Measurements from ENCODE around the gene NDUFV1. TPM values are rescaled to one million over a fixed set of nuclear protein-coding genes. Genes with fewer than 3 reads are reported as not detected.
A peak's percentile ranks its signal among the peaks of the same experiment; 100 is the strongest.
"Not testable (repeated sequence)": the region's sequence is repeated elsewhere in the genome, so short reads cannot be mapped to it uniquely, and the experiment has no call there.

Gene NDUFV1
- total RNA-seq, 2 experiments from 2014 or later = 204 to 228 TPM

DNA sequence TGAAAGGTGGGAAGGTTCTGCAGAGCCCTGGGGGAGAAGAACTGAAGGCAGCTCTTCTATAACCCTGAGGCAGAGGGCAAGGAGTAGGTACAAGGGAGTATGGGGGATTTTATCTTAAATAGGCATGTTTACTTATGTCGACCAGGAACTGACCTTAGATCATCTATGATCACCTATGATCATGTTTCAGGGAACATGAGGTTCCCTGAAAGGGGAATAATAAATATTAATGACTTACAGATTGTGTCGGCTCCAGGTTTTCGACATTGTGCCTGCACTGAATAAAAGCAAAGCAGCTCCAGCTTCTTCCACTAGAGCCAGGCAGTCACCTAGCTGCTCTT, 13.2 kb upstream of the NDUFV1 start:
- Mint-ChIP-seq H3K27me3 (peaks cover 3% of the 10 kb centered on the region), H3K4me3 (no peak overlapping the region), H3K9me3 (peaks cover 2% of the 10 kb centered on the region), H3K27ac (no peak overlapping the region), H3K36me3 (ENCODE audit: low read depth) (no peaks in the 10 kb centered on the region), H3K4me1 (no peaks in the 10 kb centered on the region)
- ChIA-PET CTCF (no interaction called here), POLR2A (no interaction called here)
- DNase-seq = no peak

DNA sequence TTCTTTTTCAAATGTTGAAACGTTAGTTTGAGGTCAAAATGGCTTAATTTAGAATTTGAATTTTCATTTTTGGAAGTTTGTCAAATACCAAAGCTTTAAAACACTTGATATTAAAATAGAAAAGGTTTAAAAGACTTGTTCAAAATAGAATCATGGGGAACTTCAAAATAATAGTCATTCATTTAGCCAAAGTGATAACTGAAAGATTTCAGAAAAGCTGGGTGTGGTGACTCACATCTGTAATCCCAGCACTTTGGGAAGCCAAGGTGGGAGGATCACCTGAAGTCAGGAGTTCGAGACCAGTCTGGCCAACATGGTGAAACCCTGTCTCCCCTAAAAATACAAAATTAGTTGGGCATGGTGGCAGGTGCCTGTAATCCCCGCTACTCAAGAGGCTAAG, 12.3 kb upstream of the NDUFV1 start:
- no peaks in the 10 kb centered on the region for H3K4me1 Mint-ChIP-seq
- no peak overlapping the region for H3K4me3 Mint-ChIP-seq
- peaks cover 9% of the 10 kb centered on the region for H3K27me3 Mint-ChIP-seq
- H3K27ac Mint-ChIP-seq = no peak overlapping the region
- H3K36me3 Mint-ChIP-seq (ENCODE audit: low read depth) = no peaks in the 10 kb centered on the region
- ChIA-PET CTCF (interaction anchor here (0.6 kb wide), 1 partner anchor 1961 kb away, joined by 3 read pairs; no protein-coding TSS in a partner anchor), POLR2A (no interaction called here)
- H3K9me3 Mint-ChIP-seq = peaks cover 2% of the 10 kb centered on the region
- no peak for DNase-seq

DNA sequence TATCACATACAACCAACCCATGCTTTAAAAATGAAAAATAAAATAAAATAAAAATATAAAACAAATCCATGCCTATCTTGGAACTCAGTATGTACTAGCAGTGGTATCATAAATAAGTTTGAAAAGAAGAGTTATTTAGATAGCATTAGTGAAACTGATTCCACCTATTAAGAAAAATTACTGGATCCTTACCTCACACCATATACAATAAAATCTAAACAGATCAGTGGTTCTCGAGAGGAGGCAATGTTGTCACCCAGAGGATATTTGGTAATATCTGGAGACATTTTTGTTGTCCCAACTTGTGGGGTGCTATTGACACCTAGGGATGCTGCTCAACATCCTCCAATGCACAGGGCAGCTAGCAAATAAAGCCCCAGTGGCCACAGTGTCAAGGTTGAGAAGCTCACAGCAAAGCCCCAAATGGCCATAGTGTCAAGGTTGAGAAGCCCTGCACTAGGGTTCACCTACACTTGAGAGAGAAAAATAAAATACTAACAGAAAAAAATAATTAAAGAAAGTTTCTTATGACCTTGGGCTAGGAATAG, 9.9 kb upstream of the NDUFV1 start:
- peaks cover 2% of the 10 kb centered on the region for H3K9me3 Mint-ChIP-seq

DNA sequence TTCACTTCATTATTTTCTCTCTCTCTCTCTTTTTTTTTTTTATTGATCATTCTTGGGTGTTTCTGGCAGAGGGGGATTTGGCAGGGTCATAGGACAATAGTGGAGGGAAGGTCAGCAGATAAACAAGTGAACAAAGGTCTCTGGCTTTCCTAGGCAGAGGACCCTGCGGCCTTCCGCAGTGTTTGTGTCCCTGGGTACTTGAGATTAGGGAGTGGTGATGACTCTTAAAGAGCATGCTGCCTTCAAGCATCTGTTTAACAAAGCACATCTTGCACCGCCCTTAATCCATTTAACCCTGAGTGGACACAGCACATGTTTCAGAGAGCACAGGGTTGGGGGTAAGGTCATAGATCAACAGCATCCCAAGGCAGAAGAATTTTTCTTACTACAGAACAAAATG, 9.3 kb upstream of the NDUFV1 start:
- H3K27me3 Mint-ChIP-seq = peaks cover 23% of the 10 kb centered on the region
- H3K9me3 Mint-ChIP-seq; H3K4me3 Mint-ChIP-seq; DNase-seq; H3K4me1 Mint-ChIP-seq; POLR2A ChIA-PET; H3K27ac Mint-ChIP-seq; H3K36me3 Mint-ChIP-seq (ENCODE audit: low read depth); CTCF ChIA-PET: not testable (repeated sequence)

More for the DNA sequence above, 9.9 kb upstream of the NDUFV1 start:
- no peaks in the 10 kb centered on the region for H3K36me3 Mint-ChIP-seq (ENCODE audit: low read depth)
- no peak for DNase-seq
- ChIA-PET POLR2A (no interaction called here), CTCF (interaction anchor here (1.3 kb wide), 1 partner anchor 13 kb away, joined by 3 read pairs; the partner anchor contains the start of gene GSTP1)
- peaks cover 23% of the 10 kb centered on the region for H3K27me3 Mint-ChIP-seq
- no peak overlapping the region for H3K27ac Mint-ChIP-seq
- H3K4me1 Mint-ChIP-seq = peaks cover 7% of the 10 kb centered on the region
- H3K4me3 Mint-ChIP-seq = no peak overlapping the region

DNA sequence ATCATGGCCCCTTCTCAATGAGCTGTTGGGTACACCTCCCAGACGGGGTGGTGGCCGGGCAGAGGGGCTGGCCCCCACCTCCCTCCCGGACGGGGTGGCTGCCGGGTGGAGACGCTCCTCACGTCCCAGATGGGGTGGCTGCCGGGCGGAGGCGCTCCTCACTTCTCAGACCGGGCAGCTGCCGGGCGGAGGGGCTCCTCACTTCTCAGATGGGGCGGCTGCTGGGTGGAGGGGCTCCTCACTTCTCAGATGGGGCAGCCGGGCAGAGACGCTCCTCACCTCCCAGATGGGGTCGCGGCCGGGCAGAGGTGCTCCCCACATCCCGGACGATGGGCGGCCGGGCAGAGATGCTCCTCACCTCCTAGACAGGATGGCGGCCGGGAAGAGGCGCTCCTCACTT, 8.8 kb upstream of the NDUFV1 start:
- CTCF ChIA-PET, POLR2A ChIA-PET: not testable (repeated sequence)

GRCh38 chr11:67599149-67599548, 7.6 kb upstream of the NDUFV1 start:
- no peak for DNase-seq
- Mint-ChIP-seq H3K4me1 (peaks cover 7% of the 10 kb centered on the region), H3K27me3 (peaks cover 30% of the 10 kb centered on the region), H3K27ac (no peak overlapping the region), H3K4me3 (no peak overlapping the region), H3K36me3 (ENCODE audit: low read depth) (no peaks in the 10 kb centered on the region), H3K9me3 (peaks cover 2% of the 10 kb centered on the region)
- POLR2A ChIA-PET = no interaction called here
- CTCF ChIA-PET = interaction anchor here (2.2 kb wide), 1 partner anchor 31 kb away, joined by 8 read pairs; the partner anchor contains the start of gene NUDT8

More for the DNA sequence above, 8.8 kb upstream of the NDUFV1 start:
- H3K36me3 Mint-ChIP-seq (ENCODE audit: low read depth); H3K9me3 Mint-ChIP-seq; H3K4me1 Mint-ChIP-seq; DNase-seq; H3K4me3 Mint-ChIP-seq; H3K27ac Mint-ChIP-seq: not testable (repeated sequence)
- peaks cover 28% of the 10 kb centered on the region for H3K27me3 Mint-ChIP-seq

DNA sequence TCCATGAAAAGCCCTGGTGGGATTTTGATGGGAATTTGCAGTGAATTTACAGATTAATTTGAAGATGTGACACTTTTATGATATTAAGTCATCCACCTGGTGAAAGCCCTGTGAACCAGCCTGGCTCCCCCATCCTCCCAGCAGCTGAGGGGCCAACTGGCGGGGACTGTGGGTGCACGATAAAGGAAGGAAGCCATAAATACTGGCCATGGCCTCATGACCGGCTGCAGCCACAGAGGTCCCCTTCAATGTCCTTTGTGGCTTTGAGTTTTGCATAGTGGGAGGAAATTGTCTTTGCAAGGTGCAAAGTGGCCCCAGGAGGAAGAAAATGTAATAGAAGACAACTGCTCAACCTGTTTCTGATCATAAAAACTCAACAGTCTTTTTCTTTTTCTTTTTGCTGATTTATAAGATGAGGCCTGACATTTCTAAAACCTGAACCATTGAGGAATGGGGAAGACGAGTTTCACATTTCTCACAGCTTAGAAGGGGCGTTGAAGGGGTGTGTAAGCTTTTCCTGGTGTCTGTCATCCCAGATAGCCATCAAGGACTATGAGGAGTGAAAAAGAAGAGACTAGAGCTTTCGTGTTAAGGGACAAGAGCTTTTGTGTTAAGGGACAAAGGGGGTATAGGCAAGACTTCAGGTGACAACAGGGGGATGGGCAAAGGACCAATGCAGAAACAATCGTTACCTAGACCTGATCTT, 6.3 kb upstream of the NDUFV1 start:
- H3K4me1 Mint-ChIP-seq = peaks cover 7% of the 10 kb centered on the region
- H3K27me3 Mint-ChIP-seq = peaks cover 30% of the 10 kb centered on the region
- no peaks in the 10 kb centered on the region for H3K36me3 Mint-ChIP-seq (ENCODE audit: low read depth)
- CTCF ChIA-PET = interaction anchor here (1.2 to 2.2 kb wide), 2 partner anchors 8 to 29 kb away, joined by 3 to 8 read pairs; partner anchors contain the start of gene NUDT8
- H3K9me3 Mint-ChIP-seq = peaks cover 2% of the 10 kb centered on the region
- no peak overlapping the region for H3K4me3 Mint-ChIP-seq
- no peak overlapping the region for H3K27ac Mint-ChIP-seq
- POLR2A ChIA-PET = no interaction called here
- DNase-seq = no peak

- no peaks in the 10 kb centered on the region for H3K36me3 Mint-ChIP-seq (ENCODE audit: low read depth)
- peaks cover 11% of the 10 kb centered on the region for H3K4me1 Mint-ChIP-seq
- H3K9me3 Mint-ChIP-seq = peaks cover 2% of the 10 kb centered on the region
- CTCF ChIA-PET = interaction anchor here (2.2 kb wide), 1 partner anchor 29 kb away, joined by 8 read pairs; the partner anchor contains the start of gene NUDT8
- H3K4me3 Mint-ChIP-seq = no peak overlapping the region
- no peak for DNase-seq
- POLR2A ChIA-PET = no interaction called here
- H3K27me3 Mint-ChIP-seq = peaks cover 30% of the 10 kb centered on the region
- H3K27ac Mint-ChIP-seq = no peak overlapping the region
Measured at GRCh38 chr11:67601098-67601497, 5.6 kb upstream of the NDUFV1 start.

- Mint-ChIP-seq H3K27me3 (peaks cover 25% of the 10 kb centered on the region), H3K4me1 (peaks cover 26% of the 10 kb centered on the region)
- POLR2A ChIA-PET; DNase-seq; H3K4me3 Mint-ChIP-seq; H3K27ac Mint-ChIP-seq; H3K36me3 Mint-ChIP-seq (ENCODE audit: low read depth); CTCF ChIA-PET; H3K9me3 Mint-ChIP-seq: not testable (repeated sequence)
Measured at GRCh38 chr11:67604119-67604518, 2.6 kb upstream of the NDUFV1 start.

DNA sequence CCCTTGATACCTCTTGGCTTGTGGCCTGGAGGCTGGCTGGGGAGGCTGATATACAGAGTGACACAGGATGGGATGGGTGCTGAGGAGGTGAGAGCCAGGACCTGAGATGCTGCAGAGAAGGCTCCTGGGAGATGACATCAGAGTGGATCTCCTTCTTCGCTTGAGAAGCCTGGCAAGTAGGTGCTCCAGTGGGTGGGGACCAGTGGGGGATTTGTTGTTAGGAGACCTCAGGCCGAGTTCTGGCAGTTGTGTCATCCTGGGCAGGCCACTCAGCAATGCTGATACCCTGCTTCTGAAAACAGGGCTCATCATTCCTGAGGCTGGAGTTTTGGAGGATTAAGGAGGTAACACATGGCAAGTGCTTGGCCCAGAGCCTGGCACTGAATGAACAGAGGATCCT, 1.9 kb upstream of the NDUFV1 start:
- ChIA-PET POLR2A (no interaction called here), CTCF (interaction anchor here (1.6 kb wide), 1 partner anchor 24 kb away, joined by 7 read pairs; the partner anchor contains the start of gene NUDT8)
- H3K36me3 Mint-ChIP-seq (ENCODE audit: low read depth) = peaks cover 15% of the 10 kb centered on the region
- no peak overlapping the region for H3K27ac Mint-ChIP-seq
- H3K27me3 Mint-ChIP-seq = peaks cover 18% of the 10 kb centered on the region
- H3K9me3 Mint-ChIP-seq = no peaks in the 10 kb centered on the region
- no peak overlapping the region for H3K4me3 Mint-ChIP-seq
- no peak for DNase-seq
- H3K4me1 Mint-ChIP-seq = peaks cover 26% of the 10 kb centered on the region

DNA sequence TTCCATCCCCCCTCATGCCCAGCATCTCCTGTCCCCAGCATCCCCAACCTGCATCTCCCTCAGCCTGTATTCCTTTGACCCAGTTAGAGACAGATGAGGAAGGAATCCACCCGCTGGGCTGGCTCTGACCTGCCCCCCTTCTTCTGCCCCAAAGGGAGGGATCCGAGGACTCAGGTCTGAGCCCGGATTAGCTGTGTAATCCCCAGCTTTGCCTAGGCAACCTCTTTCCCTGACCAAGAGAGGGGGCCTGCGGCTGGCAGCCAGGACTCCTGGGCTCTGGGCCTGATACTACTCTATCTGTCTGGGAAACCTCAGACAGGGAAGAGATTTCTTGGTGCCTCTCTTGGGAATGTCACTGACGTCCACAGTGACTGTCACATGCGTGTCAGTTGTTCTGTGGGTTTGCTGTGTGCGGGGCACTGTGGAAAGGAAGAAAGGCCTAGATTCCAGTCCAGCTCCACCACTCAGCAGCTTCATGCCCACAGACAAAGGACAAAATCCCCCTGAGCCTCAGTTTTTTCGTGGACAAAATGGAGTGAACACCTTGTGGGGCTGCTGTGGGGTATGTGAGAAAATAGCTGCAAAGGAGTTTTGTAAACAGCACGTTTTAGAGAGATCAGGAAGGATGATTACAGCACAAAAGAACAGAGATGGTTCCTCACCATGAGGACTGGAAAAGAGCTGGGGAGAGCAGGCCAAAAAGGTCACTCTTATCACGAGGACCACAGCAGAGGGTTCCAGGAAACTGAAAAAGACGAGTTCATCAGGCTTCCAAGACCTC, 1.3 kb upstream of the NDUFV1 start:
- H3K27ac Mint-ChIP-seq = peak overlapping the region; percentile 65
- peaks cover 24% of the 10 kb centered on the region for H3K4me1 Mint-ChIP-seq
- H3K9me3 Mint-ChIP-seq = no peaks in the 10 kb centered on the region
- POLR2A ChIA-PET = no interaction called here
- peak overlapping the region; percentile 93 for H3K4me3 Mint-ChIP-seq
- DNase-seq = no peak
- peaks cover 12% of the 10 kb centered on the region for H3K27me3 Mint-ChIP-seq
- H3K36me3 Mint-ChIP-seq (ENCODE audit: low read depth) = peaks cover 15% of the 10 kb centered on the region
- CTCF ChIA-PET = interaction anchor here (1.6 kb wide), 1 partner anchor 24 kb away, joined by 7 read pairs; the partner anchor contains the start of gene NUDT8

- peaks cover 15% of the 10 kb centered on the region for H3K36me3 Mint-ChIP-seq (ENCODE audit: low read depth)
Measured at GRCh38 chr11:67606093-67606491, 644 bp upstream of the NDUFV1 start.

GRCh38 chr11:67607507-67607906, 771 bp downstream of the NDUFV1 start:
- peak overlapping the region; percentile 93 for H3K4me3 Mint-ChIP-seq
- CTCF ChIA-PET = interaction anchor here (0.6 to 3.8 kb wide), 4 partner anchors 10 to 1115 kb away, joined by 3 to 18 read pairs (median 4); partner anchors contain the start of gene NUDT8
- H3K36me3 Mint-ChIP-seq (ENCODE audit: low read depth) = peaks cover 23% of the 10 kb centered on the region
- H3K4me1 Mint-ChIP-seq = peaks cover 23% of the 10 kb centered on the region
- no peak for DNase-seq
- peaks cover 7% of the 10 kb centered on the region for H3K27me3 Mint-ChIP-seq
- POLR2A ChIA-PET = no interaction called here
- no peaks in the 10 kb centered on the region for H3K9me3 Mint-ChIP-seq
- peak overlapping the region; percentile 93 for H3K27ac Mint-ChIP-seq

More at GRCh38 chr11:67606093-67606491, 644 bp upstream of the NDUFV1 start:
- CTCF ChIA-PET = interaction anchor here (1.6 kb wide), 1 partner anchor 23 kb away, joined by 7 read pairs; the partner anchor contains the start of gene NUDT8
- Mint-ChIP-seq H3K9me3 (no peaks in the 10 kb centered on the region), H3K4me3 (peak overlapping the region; percentile 93), H3K27ac (peak overlapping the region; percentile 93), H3K27me3 (peaks cover 9% of the 10 kb centered on the region), H3K4me1 (peaks cover 19% of the 10 kb centered on the region)
- POLR2A ChIA-PET = no interaction called here
- DNase-seq = no peak
